ENCODE measurements around the gene L1CAM. TPM values are rescaled to one million over a fixed set of nuclear protein-coding genes. Genes with fewer than 3 reads are reported as not detected.

Gene L1CAM
- total and polyA plus RNA-seq, 4 donors, result 0.19 to 0.83 (median 0.47) TPM

DNA sequence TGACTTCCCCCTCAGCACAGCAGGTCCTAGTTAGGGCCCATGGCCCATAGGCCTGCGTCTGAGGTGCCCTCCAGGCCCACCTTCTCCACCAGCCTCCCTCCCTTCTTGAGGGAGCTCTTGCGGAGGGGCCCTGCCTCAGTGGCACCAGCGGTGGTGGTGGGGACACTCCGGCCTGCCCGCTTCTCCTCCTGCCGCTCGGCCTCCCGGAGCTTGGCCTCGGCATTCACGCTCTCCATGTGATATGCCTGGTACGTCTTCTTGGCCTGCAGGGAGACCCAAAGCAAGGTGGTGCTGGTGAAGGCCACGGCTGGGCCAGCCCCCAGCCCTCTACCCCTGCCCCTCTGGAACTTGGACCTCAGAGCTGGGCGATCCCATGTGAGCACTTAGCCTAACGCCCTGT is 34.6 kb upstream of the L1CAM start:
- Histone ChIP-seq H3K9ac (ENCODE audit: insufficient read depth in 1 of 2, low read length in 2 of 2) (no peak overlapping the region), H3K27ac (ENCODE audit: low read depth in 1 of 2, low read length in 1 of 2) (no peak overlapping the region), H3K36me3 (ENCODE audit: control insufficient read depth in 4 of 4, insufficient read depth in 4 of 4, low read length in 4 of 4) (peaks cover 0 to 9% (median 0%) of the 10 kb centered on the region in 4 donors), H3K4me3 (no peak overlapping the region), H3K9me3 (ENCODE audit: control insufficient read depth in 4 of 4, insufficient read depth in 3 of 4, low read length in 3 of 4) (no peaks in the 10 kb centered on the region), H3K27me3 (ENCODE audit: control insufficient read depth in 3 of 3, insufficient read depth in 3 of 3, low read length in 2 of 3) (peaks cover 0 to 3% (median 0%) of the 10 kb centered on the region in 3 donors), H3K4me1 (ENCODE audit: control insufficient read depth in 5 of 5, insufficient read depth in 5 of 5, low read length in 5 of 5) (peaks cover 0 to 15% (median 10%) of the 10 kb centered on the region in 5 donors)
- WGBS, 2 donors, result 91 to 97% methylated on average over 13 to 14 of the region's 14 CpGs
- ATAC-seq (ENCODE audit: insufficient read depth, low FRiP score) (no peak), DNase-seq (no peak)
- no peak for TF ChIP-seq CTCF (IDR thresholded peaks at IDR 0.05; ENCODE audit: control extremely low read depth, extremely low read depth)

GRCh38 chrX:153919281-153919680 is 33.3 kb upstream of the L1CAM start:
- Histone ChIP-seq H3K36me3 (ENCODE audit: control insufficient read depth in 4 of 4, insufficient read depth in 4 of 4, low read length in 4 of 4) (peaks cover 0 to 9% (median 0%) of the 10 kb centered on the region in 4 donors), H3K9me3 (ENCODE audit: control insufficient read depth in 4 of 4, insufficient read depth in 3 of 4, low read length in 3 of 4) (no peaks in the 10 kb centered on the region), H3K27me3 (ENCODE audit: control insufficient read depth in 3 of 3, insufficient read depth in 3 of 3, low read length in 2 of 3) (peaks cover 0 to 3% (median 0%) of the 10 kb centered on the region in 3 donors), H3K4me3 (no peak overlapping the region), H3K9ac (ENCODE audit: insufficient read depth in 1 of 2, low read length in 2 of 2) (no peak overlapping the region), H3K27ac (ENCODE audit: low read depth in 1 of 2, low read length in 1 of 2) (no peak overlapping the region), H3K4me1 (ENCODE audit: control insufficient read depth in 5 of 5, insufficient read depth in 5 of 5, low read length in 5 of 5) (peaks cover 0 to 12% (median 4%) of the 10 kb centered on the region in 5 donors)
- no peak for TF ChIP-seq CTCF (IDR thresholded peaks at IDR 0.05; ENCODE audit: control extremely low read depth, extremely low read depth)
- ATAC-seq (ENCODE audit: insufficient read depth, low FRiP score) (no peak), DNase-seq (peak in 1 of 3 donors; percentile 1)
- WGBS, 2 donors, result 90 to 94% methylated on average over 11 to 13 of the region's 13 CpGs

GRCh38 chrX:153917869-153918268 is 31.9 kb upstream of the L1CAM start:
- H3K4me3 ChIP-seq, result no peak overlapping the region
- H3K4me1 ChIP-seq (ENCODE audit: control insufficient read depth in 5 of 5, insufficient read depth in 5 of 5, low read length in 5 of 5), result peaks cover 0 to 5% (median 0%) of the 10 kb centered on the region in 5 donors
- 86 to 92% methylated on average over 6 of the region's 6 CpGs for WGBS, 2 donors
- H3K36me3 ChIP-seq (ENCODE audit: control insufficient read depth in 4 of 4, insufficient read depth in 4 of 4, low read length in 4 of 4), result peaks cover 0 to 9% (median 0%) of the 10 kb centered on the region in 4 donors
- TF ChIP-seq CTCF (IDR thresholded peaks at IDR 0.05; ENCODE audit: control extremely low read depth, extremely low read depth), result no peak
- H3K27me3 ChIP-seq (ENCODE audit: control insufficient read depth in 3 of 3, insufficient read depth in 3 of 3, low read length in 2 of 3), result peaks cover 0 to 3% (median 0%) of the 10 kb centered on the region in 3 donors
- H3K9me3 ChIP-seq (ENCODE audit: control insufficient read depth in 4 of 4, insufficient read depth in 3 of 4, low read length in 3 of 4), result no peaks in the 10 kb centered on the region
- H3K27ac ChIP-seq (ENCODE audit: low read depth in 1 of 2, low read length in 1 of 2), result no peak overlapping the region
- ATAC-seq (ENCODE audit: insufficient read depth, low FRiP score) (no peak), DNase-seq (no peak)
- no peak overlapping the region for H3K9ac ChIP-seq (ENCODE audit: insufficient read depth in 1 of 2, low read length in 2 of 2)

GRCh38 chrX:153913701-153914100 is 27.7 kb upstream of the L1CAM start:
- Histone ChIP-seq H3K9ac (ENCODE audit: insufficient read depth in 1 of 2, low read length in 2 of 2) (no peak overlapping the region), H3K27ac (ENCODE audit: low read depth in 1 of 2, low read length in 1 of 2) (no peak overlapping the region), H3K9me3 (ENCODE audit: control insufficient read depth in 4 of 4, insufficient read depth in 3 of 4, low read length in 3 of 4) (no peaks in the 10 kb centered on the region), H3K27me3 (ENCODE audit: control insufficient read depth in 3 of 3, insufficient read depth in 3 of 3, low read length in 2 of 3) (no peaks in the 10 kb centered on the region), H3K4me3 (no peak overlapping the region), H3K4me1 (ENCODE audit: control insufficient read depth in 5 of 5, insufficient read depth in 5 of 5, low read length in 5 of 5) (no peaks in the 10 kb centered on the region), H3K36me3 (ENCODE audit: control insufficient read depth in 4 of 4, insufficient read depth in 4 of 4, low read length in 4 of 4) (no peaks in the 10 kb centered on the region)
- ATAC-seq (ENCODE audit: insufficient read depth, low FRiP score) (no peak), DNase-seq (no peak)
- no peak for TF ChIP-seq CTCF (IDR thresholded peaks at IDR 0.05; ENCODE audit: control extremely low read depth, extremely low read depth)
- WGBS, 2 donors, result 91 to 100% methylated on average over 13 to 17 of the region's 17 CpGs
